ENCODE results near the gene TRIM71.
"Not testable (repeated sequence)": the region's sequence is repeated elsewhere in the genome, so short reads cannot be mapped to it uniquely, and the experiment has no call there.

TRIM71 gene

DNA sequence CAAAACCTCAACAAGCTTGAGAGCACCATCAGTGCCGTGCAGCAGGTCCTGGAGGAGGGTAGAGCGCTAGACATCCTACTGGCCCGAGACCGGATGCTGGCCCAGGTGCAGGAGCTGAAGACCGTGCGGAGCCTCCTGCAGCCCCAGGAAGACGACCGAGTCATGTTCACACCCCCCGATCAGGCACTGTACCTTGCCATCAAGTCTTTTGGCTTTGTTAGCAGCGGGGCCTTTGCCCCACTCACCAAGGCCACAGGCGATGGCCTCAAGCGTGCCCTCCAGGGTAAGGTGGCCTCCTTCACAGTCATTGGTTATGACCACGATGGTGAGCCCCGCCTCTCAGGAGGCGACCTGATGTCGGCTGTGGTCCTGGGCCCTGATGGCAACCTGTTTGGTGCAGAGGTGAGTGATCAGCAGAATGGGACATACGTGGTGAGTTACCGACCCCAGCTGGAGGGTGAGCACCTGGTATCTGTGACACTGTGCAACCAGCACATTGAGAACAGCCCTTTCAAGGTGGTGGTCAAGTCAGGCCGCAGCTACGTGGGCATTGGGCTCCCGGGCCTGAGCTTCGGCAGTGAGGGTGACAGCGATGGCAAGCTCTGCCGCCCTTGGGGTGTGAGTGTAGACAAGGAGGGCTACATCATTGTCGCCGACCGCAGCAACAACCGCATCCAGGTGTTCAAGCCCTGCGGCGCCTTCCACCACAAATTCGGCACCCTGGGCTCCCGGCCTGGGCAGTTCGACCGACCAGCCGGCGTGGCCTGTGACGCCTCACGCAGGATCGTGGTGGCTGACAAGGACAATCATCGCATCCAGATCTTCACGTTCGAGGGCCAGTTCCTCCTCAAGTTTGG, 72.9 kb downstream of the TRIM71 start:
- DNase-seq (ENCODE audit: low spot score), result no peak

DNA sequence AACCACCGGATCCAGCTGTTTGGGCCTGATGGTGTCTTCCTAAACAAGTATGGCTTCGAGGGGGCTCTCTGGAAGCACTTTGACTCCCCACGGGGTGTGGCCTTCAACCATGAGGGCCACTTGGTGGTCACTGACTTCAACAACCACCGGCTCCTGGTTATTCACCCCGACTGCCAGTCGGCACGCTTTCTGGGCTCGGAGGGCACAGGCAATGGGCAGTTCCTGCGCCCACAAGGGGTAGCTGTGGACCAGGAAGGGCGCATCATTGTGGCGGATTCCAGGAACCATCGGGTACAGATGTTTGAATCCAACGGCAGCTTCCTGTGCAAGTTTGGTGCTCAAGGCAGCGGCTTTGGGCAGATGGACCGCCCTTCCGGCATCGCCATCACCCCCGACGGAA, 73.6 kb downstream of the TRIM71 start:
- no peak for DNase-seq (ENCODE audit: low spot score)

DNA sequence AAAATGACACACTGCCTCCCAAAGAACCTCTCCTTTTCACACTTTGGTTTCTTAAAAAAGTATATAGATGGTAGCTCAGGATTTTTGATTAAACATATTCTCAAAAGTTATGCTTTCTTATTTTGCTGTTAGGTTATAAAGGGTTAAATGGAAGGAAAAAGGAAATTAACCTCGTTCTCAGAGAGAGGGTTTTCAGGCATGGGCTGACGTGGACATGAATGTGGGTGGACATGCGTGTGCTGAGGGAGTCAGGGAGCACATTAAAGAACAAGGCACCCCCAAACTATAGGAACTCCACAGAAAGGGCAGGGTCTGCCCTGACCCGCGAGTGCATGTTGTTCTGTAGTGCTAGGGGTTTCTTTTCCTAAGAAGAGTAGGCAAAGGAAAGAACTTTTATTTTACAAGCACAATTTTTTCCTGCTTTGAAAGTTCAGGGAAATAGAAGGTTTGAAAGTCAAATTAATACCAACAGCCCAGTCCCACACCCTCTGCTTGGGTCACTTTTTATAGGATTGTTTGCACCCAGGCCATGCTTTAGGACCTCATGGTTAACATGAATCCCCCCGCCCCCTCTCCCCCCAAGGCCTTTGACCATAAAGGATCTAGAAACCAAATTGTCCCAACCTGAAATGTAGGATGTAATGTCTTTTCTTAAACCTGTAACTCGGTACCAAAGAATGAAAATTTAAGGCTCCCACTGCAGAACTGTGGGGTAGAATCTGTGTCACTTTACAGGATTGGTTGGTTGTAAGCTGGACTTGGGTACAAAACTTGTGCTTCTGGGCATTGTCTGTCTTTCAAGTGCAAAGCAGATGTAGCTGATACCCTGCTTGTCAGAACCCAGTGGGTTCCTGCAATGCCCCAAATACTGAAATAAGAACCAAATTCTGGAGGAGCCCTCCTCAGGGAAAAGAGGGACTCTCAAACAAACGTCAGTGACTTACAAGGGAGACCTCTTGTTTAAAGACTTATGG, 75.1 kb downstream of the TRIM71 start:
- DNase-seq (ENCODE audit: low spot score), result no peak

DNA sequence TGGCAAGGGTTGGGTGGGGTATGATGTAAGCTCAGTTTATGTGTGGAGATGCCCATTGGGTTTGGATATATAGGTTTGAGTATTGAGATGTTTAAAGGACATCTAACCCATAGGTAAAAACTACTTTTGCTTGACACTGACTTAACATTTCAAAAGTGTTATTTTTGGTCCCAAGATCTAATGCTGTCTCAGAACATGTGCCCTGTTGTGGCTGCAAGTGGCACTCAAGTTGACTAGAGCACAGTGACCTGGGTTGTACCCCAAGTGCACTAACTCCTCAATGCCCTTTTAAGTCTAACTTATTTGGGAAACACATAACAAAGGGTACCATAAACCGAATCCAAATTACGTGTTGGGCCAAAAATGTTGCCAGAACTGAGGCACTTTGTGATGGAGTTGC, 77.2 kb downstream of the TRIM71 start:
- DNase-seq (ENCODE audit: low spot score), result no peak

DNA sequence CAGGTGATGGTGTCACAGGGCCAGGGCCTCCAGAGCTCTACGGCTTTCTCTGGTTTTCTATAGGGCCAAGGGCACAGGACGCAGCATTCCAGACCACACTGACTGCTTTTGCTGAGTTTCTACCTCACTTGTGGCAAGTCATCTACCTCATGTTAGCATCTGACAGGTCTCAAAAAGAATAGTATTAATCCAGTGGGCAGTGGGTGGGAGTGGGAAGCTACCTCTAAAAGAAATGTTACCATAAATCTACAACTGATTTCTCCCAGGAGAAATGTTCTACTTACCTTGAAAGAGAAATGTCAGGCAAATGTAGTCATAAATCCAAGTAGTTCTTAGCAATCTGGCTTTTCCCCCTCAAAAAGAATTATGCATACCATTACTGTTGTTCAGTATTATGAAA, 77.9 kb downstream of the TRIM71 start:
- no peak for DNase-seq (ENCODE audit: low spot score)

DNA sequence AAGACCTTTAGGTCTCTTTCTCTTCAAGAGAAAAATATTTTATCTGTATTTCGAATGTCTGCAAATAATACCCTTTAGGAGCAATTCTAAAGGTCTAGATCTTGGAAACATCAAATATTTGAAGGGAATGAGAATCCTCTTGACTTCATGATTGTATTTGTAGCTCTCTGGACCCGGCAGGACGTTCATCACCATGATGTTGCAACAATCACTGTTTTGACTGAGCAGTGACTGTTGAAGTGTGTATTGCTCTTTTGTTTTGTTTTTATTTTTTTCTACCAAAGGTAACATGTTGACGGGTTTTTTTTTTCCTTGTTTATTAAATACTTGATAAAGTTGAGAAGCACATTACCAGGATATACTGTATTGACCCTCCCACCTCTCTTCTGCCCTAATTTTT, 78.3 kb downstream of the TRIM71 start:
- DNase-seq (ENCODE audit: low spot score), result no peak

DNA sequence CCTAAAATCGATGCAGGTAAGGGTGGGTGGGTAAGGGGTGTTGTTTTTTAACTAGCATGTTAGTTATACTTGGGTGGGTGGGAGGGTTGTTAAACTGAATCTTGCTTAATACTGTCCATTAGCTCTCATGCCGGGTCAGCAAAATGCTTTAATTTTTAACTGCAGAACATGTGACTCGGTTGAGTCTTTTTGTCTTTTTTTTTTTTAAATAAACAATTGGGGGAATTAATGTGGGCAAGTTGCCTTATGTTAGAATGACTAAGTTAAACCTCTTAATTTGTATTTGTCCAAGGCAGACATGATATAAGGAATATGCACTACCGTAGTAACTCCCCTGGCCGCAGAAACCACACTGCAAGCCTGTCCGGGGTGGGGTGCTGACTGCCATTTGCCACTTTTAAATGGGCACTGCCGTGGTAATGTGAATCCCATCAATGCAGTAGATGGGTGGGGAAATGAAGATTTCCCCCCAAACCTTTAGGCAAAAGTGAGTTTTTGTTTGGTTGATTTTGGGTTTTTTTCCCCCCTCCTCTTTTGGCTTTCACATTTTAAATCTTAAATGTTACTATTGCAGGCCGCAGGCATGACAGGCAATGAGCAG, 79.3 kb downstream of the TRIM71 start:
- DNase-seq (ENCODE audit: low spot score), result no peak

DNA sequence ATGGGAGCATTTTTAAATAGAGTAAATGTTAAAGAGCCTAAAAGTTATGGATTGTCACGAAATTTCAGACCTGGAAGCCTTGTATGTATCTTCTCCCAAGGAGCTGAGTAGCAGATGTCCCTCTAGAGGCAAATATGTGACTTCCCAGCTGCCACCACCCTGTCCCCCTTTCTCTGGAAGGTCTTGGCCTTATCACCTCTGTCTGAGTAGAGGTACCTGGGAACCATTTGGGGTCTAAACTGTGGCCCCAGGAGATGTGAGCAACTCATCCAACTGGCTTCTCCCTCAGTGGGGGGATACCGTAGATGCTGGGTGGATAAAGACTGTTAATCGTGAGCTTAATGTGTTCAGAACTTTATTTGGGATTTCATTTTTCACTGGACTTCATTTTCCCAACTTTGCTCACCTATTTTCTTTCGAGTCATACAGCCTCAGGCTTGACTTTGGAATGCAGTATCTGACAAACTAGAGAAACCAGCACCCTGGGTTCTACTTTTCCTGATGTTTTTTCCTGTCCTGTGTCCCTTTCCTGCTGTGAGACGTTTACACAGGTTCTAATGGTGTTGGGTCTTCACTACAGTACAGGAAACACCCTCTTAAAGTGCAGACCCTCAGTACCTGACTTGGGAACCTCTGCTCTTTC, 80.3 kb downstream of the TRIM71 start:
- DNase-seq (ENCODE audit: low spot score), result no peak

DNA sequence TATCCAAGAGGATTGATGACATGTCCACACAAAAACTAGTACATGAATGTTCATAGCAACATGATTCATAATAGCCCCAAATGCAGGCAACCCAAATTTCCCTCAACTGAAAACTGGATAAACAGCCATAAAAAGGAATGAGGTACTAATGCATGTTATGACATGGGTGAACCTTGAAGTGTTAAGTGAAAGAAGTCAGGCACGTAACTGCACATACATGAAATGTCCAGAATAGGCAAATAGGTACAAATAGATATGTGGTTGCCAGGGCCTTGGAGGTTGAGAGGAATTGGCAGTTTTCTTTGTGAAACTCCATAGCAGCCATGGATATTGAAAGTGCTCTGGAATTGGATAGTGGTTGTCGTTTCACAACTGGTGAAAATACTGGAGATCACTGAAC, 81.5 kb downstream of the TRIM71 start:
- no peak for DNase-seq (ENCODE audit: low spot score)

DNA sequence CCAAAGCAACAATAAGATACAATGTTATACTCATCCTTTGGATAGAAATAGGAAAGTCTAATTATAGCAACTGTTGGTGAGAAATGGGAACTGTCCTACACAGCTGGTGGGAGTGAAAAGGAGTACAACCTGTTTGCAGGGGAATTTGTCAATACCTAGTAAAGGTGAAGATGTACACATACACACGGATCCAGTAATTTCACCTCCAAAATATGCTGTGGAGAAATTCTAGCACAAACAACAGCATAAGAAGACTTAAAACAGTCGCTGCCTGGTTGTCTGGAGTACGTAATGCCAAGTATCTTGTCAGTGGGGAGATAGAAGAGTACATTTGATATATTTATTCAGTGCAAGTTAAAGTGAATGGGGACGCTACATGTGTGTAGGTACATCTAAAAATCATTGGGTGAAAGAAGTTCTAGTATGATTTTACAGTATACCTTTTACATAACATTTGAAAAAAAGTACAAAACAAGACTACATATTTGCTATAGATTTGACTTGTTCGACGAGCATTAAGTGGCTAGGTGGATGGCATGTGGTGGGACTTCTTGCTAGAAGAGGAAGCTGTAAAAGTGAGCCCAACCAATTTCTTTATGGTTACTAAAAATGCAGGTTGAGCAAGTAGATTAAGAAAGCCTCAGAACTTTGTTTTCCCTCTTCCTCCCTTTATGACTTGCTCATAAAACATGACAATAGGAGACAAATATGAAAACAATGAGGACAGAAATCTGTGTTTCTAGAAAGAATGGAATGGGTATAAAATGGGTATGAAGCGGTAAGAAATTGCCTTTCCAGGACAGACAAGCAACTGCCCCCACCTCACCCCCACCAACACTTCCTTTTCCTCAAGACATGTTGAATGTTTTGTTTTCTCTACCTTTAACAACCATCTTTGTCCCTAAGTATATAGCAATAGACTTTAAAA, 83.5 kb downstream of the TRIM71 start:
- no peak for DNase-seq (ENCODE audit: low spot score)

DNA sequence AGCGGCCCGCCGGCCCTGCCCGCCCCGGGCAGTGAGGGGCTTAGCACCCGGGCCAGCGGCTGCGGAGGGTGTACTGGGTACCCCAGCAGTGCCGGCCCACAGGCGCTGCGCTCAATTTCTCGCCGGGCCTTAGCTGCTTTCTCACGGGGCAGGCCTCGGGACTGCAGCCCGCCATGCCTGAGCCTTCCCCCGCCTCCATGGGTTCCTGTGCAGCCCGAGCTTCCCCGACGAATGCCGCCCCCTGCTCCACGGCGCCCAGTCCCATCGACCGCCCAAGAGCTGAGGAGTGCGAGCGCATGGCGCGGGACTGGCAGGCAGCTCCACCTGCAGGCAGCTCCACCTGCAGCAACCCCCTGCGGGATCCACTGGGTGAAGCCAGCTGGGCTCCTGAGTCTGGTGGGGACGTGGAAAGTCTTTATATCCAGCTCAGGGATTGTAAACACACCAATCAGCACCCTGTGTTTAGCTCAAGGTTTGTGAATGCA, 85.1 kb downstream of the TRIM71 start:
- DNase-seq (ENCODE audit: low spot score), result not testable (repeated sequence)

DNA sequence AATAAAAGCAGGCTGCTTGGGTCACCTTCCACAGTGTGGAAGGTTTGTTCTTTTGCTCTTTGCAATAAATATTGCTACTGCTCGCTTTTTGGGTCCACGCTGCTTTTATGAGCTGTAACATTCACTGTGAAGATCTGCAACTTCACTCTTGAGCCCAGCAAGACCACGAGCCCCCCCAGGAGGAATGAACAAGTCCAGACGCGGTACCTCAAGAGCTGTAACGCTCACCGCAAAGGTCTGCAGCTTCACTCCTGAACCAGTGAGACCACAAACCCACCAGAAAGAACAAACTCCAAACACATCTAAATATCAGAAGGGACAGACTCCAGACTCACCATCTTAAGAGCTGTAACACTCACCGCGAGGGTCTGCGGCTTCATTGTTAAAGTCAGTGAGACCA, 86.2 kb downstream of the TRIM71 start:
- DNase-seq (ENCODE audit: low spot score), result no peak

DNA sequence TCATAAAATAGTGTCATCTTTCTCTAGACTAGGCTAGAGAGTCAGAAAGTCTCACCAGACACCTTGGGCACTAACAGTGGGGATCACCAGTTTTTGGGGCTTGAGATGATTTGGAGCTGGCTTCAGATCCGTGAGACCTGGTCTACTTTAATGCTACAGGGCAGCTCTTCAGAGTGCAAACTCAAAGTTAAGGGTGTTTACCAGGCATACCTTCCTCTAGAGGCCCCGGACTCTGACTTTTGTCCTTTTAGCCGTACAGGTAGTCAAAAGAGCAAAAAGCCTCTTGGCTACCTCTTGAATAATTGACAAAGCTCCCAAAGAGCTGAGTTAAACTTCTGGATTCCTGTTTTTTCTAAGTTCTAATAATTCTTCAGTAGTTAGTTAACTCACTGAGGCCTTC, 92.2 kb downstream of the TRIM71 start:
- no peak for DNase-seq (ENCODE audit: low spot score)

DNA sequence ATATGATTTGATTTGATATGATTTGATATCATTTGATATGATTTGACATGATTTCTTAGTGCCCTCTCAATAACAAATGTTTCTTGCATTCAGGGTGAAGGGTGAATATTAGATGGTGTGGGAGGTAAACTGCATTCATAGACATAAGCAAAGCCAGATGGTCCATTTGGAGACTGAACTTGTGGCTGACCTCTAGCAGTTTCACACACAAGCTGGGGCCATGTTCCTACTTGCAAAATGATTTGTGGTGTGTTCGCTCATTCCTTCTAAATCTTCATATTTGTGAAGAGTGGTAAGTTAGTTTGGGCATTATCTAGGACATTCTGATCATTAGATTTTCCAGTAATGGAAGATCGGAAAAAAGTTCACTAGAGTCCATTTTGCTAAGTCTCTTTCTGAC, 93.2 kb downstream of the TRIM71 start:
- no peak for DNase-seq (ENCODE audit: low spot score)

DNA sequence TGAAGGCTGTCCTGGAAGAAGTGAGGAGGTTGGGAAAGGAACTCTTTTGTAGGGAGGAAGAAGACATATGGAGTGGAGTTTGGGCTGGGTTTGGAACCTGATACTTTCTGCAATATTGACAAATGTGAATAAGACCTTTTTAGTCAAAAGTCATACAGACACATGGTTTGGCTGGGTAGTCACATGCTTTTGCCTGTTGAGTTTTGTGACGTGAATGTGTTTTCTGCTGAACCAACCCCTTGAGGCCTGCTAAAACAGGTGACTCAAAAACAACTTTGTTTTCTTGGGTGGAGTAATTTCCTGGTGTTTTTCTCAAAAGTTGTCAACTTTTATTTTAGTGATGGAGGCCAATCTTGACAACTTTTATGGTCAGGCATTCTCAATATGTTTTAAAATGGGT, 94.2 kb downstream of the TRIM71 start:
- no peak for DNase-seq (ENCODE audit: low spot score)

DNA sequence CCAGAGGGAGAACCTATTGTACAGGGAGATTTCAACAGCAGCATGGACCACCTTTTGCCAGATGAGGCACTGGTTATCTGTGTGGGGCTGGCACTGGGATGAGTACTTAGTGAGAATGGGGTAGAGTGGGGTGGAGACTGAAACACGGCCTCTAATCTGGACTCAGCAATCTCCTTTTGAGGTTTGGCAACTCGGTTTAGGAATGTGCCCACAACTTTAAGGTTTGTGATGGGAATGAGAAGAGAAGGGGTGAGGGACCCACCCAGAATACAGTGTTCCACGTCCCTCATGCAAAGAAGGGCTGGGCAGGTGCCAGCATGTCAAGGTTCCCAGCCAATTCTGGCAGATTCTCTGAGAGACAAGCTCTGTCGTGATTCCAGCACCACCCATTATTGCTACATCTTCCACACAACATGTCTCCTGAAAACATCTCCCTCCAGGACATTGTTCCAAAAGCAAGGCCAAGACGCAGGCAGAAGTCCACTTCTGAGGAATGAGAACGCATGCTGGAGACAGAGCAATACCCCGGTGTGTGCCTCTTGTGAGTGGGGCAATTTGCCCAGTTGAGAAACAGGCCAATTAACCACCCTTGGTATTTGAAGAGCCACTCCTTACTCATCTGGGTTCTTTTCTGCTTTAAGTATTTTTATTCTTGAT, 96.1 kb downstream of the TRIM71 start:
- DNase-seq (ENCODE audit: low spot score), result peak; percentile 50

DNA sequence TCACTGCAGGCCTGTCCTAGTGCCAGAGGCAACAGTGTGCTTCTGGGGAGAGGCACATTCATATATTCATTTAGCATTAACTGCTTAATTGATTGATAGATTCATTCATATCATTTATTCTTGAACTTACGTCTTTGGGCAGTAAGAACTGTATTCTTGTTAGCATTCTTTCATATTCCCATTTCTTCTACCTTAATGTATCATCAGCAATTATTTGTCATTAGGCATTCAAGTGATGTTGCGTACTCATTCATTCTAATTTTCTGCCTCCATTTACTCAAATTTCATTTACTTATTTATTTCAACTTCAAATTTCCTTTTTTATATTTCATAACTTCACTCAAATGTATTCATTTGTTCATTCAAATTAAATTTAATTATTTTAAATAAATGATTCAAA, 102.1 kb downstream of the TRIM71 start:
- no peak for DNase-seq (ENCODE audit: low spot score)

DNA sequence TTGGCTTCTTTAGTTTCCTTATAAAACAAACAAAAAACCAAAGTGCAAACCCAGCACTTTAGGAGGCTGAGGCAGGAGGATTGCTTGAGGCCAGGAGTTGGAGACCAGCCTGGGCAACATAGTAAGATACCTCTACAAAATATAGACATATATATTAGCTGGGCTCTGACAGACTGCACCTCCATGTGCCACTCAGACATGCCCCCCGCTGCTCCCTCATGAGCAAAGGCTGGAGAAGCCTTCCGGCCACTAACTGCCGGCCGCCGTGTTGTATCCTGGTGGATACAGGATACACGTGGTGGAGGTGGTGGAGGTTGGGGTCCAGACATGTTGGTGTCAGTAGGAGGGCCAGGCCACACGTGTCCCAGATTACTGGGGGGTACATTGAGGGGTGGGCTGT, 104.3 kb downstream of the TRIM71 start:
- DNase-seq (ENCODE audit: low spot score), result no peak

DNA sequence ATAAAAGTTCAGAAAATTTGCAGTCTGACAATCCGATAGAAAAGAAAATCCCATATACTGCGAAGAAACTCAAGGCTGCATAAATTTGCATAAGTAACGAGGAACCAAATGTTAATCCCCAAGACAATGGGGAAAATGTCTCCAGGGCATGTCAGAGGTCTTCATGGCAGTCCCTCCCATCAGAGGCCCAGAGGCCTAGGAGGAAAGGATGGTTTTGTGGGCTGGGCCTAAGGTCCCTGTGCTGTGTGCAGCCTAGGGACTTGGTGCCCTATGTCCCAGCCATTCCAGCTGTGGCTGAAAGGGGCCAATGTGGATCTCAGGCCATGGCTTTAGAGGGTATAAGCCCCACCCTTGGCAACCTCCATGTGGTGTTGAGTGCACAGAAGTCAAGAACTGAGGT, 112.4 kb downstream of the TRIM71 start:
- no peak for DNase-seq (ENCODE audit: low spot score)

DNA sequence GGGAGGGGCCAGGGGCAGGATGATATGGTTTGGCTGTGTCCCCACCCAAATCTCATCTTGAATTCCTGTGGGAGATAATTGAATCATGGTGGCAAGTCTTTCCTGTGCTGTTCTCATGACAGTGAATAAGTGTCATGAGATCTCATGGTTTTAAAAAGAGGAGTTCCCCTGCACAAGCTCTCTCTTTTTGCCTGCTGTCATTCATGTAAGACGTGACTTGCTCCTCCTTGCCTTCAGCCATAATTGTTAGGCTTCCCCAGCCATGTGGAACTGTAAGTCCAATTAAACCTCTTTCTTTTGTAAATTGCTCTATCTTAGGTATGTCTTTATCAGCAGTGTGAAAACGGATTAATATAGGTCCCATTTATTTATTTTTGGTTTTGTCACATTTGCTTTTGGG, 113.5 kb downstream of the TRIM71 start:
- DNase-seq (ENCODE audit: low spot score), result not testable (repeated sequence)
